ENCODE data around the gene PTMA.
"Not testable (repeated sequence)": the region's sequence is repeated elsewhere in the genome, so short reads cannot be mapped to it uniquely, and the experiment has no call there.

The PTMA gene

DNA sequence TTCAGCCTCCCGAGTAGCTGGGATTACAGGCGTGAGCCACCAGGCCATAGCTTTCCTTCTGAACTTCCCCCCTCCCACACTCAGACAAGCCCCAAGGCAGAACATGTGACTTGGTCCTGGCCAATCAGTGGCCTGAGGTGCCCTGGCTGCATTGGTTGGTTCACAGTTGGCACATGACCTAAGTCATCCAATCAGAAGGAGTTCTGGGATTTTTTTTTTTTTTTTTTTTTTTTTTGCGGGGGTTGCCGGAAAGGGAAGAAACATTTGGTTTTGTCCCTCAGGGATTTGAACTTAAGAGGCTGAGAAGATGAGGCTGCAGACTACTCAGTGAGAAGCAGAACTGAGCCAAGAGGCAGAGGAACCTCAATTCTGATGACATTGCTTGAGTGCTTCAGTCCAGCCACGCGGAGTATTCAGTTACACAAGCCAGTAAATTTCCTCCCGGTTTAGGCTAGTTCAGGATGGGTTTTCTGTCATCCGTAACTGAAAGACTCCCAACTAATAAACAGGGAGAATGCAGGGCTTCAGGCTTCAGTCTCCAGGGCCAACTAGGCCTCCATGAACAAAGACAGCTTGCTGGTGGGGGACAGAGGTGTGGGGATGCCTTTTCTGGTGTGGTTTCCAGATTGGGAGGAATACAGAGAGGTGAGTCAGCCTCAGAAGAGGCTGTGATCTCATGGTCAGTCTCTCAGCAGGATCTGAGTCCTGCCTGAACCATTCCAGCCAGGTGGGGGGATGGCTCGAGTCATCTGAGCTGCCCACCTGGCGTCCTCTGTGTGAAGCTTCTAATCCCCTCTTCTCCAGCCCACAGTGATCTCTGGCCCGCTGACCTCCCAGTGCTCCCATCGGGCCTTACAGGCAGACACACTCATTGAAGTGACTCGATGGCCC lies 9.2 kb downstream of the PTMA start:
- peak; percentile 82 for DNase-seq

DNA sequence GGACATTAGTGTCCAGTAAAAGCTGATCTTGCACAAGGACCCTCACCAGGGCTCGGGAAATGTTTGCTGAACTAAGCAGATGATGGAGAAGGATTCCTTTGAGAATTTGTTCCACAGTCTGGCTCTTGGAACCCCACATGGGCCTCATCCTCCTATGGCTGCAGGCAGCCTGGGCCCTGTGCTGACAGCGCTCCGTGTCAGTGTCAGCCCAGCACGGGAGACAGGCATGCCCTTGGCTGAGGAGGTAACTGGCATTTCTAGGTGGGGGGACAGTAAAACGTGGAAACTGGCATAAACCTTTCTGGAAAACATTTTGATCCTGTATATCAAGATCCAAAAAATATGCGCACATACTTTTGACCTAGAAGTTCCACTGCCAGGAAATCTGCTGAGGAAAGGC lies 10.5 kb downstream of the PTMA start:
- peak; percentile 40 for DNase-seq

DNA sequence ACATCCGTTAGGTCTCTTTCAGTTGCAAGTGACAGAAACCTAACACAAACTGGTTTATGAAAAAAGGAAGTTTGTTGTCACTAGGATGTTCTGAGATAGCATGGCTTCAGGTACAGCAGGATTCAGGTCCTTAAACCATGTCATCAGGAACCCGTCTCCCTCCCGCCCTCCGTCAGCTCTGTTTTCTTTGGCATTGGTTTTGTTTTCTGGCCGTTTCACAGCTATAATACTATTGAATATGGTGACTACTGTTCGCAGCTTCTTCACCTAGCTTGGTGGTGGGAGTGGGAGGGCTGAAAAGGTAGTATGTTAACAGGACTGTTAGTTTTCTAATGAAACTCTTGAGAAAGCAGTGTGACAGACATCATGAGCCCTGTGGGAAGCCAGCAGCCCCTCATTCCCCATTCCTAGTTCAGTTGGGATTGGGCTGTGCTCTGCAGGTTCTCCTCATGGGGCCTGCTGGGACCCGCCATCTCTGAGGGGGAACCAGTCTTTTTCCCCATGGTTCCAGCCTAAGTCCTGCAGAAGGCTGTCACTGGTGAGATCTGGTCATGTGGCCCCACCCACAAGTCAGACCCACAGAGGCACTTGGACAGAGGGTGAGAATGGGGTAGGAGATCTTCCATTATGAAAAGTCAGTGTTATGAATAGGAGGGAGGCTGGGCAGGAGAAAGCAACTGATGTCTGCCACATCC lies 12.1 kb downstream of the PTMA start:
- peak; percentile 47 for DNase-seq

DNA sequence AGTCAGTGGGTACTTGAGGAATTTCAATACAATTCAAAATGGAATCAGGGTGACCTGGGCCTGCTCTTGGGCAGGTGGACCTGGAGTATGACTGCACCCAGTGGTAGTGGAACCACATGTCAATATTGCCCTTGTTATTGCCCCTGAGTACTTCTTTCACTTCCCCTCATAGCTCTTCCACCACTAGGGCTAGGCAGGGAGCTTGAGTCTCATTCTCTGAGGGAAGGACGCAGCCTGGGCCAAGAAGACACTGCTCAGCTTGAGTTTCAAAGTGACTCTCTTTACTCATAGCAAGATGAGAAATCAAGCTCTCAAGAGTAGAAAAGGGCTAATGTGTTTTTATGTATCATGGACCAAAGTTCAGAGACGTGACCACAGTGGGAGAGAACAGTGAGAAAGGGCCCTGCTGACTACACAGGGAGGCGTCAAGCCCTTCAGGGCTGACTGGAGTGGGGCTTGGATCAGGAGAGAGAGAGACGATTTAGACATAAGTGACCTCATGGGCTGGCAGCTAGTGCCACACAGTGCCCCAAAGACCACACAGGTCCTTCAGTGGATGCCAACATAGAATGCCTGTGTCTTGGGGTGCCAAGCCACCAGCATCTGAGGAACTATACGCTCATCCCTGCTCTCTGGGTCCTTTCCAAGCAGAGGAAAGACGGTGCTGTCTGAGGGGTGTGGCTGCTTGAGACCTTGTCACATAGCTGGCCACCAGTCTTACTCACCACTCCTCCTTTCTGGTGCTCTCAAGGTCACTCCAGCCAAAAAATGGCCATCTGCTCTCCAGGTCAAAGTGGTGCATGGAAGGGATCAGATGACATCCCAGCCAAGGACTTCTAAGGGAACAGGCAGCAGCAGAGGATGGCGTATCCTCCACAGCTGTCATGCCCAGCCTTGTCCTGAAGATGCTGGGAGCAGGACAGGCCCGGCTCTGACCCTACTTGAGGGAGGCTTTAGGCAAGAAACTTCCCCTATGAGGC lies 13.0 kb downstream of the PTMA start:
- DNase-seq: peak; percentile 50

DNA sequence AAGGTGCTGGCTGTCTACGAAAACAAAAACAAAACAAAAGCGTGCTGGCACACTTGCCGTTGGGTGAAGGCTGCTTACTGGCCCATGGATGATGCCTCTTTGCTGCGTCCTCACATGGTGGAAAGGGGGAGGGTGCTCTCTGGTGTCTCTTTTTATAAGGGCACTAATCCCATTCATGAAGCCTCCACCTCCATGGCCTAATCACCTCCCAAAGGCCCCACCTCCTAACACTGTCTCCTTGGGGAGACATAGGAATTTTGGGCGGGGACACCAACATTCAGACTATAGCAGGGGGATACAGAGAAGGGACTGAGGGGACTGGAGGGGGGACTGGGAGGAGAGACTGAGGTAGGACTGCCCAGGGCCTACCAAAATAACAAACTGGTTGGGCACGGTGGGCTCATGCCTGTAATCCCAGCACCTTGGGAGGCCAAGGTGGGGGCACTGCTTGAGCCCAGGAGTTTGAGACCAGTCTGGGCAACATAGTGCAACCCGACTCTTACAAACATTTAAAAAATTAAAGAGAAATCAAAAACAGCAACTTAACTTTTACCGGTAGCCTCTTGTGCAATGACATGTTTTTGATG lies 14.5 kb downstream of the PTMA start:
- peak; percentile 25 for DNase-seq

DNA sequence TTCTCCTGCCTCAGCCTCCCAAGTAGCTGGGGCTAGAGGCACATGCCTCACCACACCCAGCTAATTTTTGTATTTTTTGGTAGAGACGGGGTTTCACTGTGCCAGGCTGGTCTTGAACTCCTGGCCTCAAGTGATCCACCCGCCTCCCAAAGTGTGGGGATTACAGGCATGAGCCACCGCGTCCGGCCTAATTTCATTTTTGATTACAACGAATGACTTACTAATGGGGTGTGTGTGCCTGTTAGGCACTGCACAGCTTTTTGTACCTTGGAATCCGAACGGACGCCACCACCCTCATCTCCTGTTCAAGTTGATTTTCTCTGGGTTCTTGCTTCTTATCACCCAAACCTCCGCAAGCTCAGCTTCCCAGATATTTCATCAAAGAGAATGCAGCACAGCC lies 17.2 kb downstream of the PTMA start:
- no peak for DNase-seq

DNA sequence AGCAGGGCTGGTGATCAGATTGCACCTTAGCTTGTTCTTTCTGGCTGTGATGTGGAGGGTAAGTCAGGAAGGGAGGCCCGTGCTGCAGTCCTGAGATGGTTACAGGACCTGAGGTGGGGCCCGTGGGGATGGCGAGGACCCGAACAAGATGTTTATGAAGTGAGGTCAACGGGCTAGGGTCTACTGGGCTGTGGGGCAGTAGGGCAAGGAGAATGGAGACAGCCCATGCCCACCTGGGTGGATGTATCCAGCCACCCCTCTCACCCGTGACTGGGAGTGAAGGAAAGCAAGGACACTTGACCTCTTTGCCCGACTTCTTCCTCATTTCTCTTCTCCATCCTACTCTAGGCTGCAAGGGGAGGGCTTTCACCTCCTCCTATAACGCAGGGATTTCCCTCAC lies 18.0 kb downstream of the PTMA start:
- peak; percentile 44 for DNase-seq

DNA sequence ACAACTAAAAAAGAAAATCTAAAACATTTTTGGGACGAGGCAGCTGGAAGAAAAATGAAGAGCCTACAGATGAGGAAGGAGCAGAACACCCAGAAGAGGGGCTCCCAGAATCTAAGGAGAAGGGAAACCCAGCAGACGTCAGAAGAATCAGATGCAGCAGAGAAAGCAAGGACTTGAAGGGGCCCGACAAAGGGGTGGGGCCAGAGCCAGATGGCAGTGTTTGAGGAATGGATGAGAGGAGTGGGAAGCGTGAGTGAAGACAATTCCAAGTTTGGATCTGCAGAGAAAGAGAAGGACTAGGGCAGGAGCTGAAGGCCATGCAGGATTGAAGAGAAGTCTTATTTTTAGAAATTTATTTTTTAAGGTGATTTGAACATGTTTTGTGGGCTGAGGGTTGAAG lies 19.3 kb downstream of the PTMA start:
- DNase-seq: peak; percentile 26

DNA sequence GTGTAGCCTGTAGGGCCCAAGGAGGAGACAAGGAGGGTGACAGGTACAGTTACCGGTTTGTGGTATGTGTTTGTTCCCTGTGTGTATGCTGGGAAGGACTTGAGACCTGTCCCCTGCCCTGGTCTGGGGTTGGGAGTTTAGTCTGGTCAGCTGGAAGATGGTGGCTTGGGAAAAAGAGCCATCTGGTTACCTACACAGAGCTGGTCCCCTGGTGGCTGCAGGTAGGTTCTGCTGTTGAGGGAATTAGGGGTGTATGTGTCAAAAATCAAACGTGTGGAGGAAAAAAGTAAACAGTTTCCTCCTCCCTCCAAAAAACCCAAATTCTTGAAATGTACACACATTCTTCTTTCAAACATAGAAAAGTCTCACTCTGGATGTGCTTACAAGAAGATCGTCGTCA lies 24.3 kb downstream of the PTMA start:
- peak; percentile 36 for DNase-seq

DNA sequence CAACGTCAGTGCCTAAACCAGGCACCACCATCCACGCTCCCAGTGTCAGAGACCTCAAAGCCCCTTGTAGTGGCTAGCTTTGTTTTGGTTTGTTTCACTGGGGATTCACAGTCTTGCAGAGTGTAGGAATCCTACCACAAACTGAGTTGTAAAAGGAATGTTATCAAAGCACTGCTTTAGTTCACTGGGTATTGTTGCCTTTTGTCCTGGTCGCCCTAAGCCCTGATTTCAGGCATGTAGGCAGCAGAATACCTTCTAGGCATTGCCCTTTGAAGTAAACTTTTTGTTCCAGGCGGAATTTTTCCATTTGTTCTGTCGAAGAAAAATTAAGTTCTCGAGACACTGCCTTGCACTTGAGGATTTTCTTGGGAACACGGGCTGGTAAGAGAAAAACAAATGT lies 29.4 kb downstream of the PTMA start:
- DNase-seq: no peak

DNA sequence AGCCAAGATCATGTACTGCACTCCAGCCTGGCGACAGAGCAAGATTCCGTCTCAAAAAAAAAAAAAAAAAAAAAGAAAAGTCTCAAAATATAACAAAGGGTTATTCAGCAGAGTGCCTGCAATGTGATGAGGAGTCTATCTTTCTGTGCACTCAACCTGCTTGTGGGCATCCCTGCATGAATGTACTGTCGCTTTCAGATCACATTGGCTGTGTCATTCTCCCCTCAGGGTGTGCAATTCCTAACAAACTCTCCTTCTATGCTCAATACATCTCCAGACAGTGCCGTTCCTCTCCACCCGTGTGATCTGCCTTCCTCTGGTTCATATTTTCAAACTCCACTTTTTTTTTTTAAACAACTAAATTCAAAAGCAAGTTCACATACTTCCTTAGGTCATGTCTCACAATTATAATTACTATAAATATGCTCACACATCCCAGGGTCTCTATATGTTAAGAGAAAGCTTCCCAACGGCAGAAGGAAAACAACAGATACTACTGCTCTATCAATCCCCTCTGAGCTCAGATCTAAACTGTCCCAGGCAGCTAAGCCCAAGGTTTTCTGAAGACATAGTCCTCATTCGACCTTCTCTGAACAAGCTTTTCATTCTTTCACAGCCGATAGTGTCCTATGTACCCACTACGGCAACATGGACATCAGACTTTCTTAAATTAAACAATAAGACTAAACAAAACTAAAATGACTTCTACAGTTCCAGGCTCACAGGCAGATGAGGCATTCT lies 35.2 kb downstream of the PTMA start:
- no peak for DNase-seq

DNA sequence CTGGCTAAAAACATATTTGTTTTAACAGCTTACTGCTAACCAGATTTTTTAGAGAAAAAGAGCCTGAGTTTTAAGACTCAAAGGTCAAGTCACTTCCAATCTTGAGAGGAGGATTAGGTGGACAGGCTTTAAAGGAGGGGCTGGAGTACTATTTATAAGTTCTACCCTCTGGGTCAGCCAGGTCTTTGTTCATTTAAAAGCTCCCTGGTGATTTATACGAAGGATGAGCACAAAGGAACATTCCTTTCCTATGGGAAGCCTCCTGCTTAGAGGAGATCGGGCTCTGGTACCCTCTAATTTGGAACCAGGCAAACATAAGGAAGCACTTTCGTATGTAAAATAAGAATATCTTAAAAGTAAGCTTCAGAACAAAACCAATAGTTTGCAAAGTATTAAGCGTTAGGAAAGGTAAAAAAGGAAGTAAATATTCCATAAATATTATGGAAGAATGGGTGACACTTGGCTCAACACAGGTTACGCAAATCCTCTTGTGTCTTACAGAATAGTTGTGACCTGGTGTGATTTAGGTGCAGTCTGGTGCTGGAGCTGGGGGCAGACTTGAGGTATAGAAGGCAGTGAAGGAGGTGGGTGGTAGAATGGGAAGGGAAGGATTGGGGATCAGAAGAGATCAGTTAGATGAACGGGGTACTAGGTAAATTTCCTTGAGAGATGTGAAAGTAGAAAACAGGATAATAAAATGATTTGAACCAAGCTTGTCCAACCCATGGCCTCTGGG lies 37.1 kb downstream of the PTMA start:
- DNase-seq: no peak

DNA sequence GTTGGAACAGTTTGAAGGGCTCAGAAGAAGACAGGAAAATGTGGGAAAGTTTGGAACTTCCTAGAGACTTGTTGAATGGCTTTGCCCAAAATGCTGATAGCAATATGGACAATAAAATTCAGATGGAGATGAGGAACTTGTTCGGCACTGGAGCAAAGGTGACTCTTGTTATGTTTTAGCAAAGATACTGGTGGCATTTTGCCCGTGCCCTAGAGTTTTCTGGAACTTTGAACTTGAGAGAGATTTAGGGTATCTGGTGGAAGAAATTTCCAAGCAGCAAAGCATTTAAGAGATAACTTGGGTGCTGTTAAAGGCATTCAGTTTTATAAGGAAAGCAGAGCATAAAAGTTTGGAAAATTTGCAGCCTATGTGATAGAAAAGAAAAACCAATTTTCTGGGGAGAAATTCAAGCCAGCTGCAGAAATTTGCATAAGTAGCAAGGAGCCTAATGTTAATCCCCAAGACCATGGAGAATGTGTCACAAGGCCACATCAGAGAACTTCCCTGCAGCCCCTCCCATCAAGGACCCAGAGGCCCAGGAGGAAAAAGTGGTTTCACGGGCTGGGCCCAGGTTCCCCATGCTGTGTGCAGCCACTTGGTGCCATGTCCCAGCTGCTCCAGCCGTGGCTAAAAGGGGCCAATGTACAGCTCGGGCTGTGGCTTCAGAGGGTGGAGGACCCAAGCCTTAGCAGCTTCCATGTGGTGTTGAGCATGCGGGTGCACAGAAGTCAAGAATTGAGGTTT lies 40.0 kb downstream of the PTMA start:
- DNase-seq: not testable (repeated sequence)

DNA sequence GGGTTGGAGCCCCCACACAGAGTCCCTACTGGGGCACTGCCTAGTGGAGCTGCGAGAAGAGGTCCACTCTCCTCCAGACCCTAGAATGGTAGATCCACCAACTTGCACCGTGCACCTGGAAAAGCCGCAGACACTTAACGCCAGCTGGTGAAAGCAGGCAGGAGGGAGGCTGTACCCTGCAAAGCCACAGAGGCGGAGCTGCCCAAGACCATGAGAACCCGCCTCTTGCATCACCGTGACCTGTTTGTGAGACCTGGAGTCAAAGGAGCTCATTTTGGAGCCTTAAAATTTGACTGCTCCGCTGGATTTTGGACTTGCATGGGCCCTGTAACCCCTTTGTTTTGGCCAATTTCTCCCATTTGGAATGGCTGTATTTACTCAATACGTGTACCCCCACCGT lies 40.7 kb downstream of the PTMA start:
- not testable (repeated sequence) for DNase-seq

DNA sequence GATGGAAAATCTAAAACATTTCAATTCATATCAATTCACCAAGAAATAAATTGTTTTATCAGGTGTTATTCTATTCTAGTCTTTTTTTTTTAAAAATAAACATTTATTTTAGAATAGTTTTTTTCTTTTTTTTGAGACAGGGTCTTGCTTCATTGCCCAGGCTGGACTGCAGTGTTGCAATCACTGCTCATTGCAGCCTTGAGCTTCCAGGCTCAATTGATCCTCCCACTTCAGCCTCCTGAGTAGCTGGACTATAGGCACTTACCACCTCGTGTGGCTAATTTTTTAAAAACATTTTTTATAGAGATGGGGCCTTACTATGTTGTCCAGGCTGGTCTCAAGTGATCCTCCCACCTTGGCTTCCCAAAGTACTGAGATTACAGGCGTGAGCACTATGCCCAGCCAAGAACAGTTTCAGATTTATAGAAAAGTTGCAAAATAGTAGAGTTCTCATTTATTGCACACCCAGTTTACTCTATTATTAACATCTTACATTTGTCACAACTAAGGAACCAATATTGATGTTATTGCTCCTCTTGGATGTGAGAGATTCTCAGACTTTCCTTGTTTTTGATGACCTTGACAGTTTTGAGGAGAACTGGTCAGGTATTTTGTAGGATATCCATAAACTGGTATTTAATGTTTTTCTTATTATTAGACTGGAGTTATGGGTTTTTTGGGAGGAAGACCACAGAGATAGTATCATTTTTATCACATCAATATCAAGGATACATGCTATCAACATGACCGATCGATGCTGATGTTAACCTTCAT lies 42.9 kb downstream of the PTMA start:
- no peak for DNase-seq

DNA sequence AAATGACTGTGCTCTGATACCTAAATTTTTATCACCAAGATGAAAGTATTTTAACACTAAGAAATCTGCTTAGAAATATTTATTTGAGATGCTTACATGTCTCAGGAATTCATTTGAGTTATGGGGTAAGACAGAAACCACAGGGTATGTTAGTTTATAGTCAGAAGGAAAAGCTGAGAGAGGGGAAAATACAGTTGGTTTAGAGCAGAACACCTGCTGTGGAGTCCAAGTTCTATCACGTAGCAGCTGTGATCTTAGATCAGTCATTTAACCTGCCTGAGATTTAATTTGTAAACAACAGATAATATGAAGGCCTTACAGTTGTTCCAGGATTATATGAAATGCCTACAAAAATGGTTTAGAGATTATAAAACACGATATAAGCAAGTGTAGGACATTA lies 43.7 kb downstream of the PTMA start:
- DNase-seq: no peak

DNA sequence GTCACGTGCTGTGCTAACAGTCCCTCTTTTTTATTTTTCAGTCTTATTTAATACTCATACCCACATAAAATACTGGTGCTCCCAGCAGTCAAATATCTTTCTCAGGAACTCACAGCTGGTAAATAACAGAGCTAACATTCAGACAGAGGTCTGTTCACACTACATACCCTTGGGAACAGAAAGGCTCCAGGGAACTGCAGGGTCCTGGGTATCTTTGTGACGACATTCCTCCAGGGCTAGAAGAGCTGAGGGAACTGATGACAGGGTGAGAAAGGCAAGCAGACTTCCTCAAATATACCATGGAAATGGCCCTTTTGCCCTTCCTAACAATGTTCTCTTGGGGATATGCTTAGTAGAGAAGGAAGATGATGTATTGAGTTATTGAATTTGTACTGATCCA lies 53.4 kb downstream of the PTMA start:
- peak; percentile 55 for DNase-seq
